ENCODE results near the gene ELK3. TPM values are rescaled to one million over a fixed set of nuclear protein-coding genes. Genes with fewer than 3 reads are reported as not detected.

The ELK3 gene
- polyA plus RNA-seq, 6 donors from 2014 or later, result 12.1 to 20.9 (median 14.8) TPM

DNA sequence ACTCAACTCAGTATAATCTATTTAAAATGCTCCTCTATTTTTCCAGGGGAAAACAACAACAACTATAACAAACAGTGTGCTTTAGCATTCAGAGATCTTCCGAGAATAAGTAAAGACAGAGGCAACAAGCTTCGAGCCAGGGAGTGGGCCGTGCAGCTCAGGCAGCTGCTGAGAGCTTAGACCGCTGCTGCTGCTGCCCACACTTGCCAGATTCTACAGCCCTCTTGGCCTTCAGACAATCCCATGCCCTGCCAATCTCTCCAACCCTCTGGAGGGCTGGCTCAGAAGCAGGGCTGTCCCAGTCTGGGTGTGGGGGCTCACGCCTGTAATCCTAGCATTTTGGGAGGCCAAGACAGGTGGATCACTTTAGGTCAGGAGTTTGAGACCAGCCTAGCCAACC lies 23.4 kb upstream of the ELK3 start:
- no peak for DNase-seq
- no peak overlapping the region for H3K4me3 Mint-ChIP-seq

DNA sequence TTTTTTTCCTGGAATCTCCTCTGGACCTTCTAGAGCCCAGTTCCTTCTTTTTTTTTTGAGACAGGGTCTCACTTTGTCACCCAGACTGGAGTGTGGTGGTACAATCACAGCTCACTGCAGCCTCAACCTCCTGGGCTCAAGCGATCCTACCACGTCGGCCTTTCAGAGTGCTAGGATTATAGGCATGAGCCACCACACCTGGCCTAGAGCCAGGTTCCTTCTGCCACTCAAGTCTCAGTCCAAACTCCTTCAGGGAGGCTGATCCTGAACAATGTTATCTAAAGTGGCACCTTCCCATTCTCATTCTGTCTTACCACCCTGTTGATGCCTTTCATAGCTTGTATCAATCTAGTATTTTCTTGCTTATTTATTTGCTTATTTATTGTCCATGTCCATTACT lies 22.3 kb upstream of the ELK3 start:
- no peak for ATAC-seq (ENCODE audit: low read depth in 2 of 2)
- peaks cover 11 to 19% (median 19%) of the 10 kb centered on the region in 3 donors for H3K4me1 Mint-ChIP-seq
- H3K27ac Mint-ChIP-seq, result no peak overlapping the region
- H3K4me3 Mint-ChIP-seq, result peak overlapping the region in 1 of 8 donors; percentile 39
- peaks cover 0 to 7% (median 2%) of the 10 kb centered on the region in 7 donors for H3K9me3 Mint-ChIP-seq
- H3K36me3 Mint-ChIP-seq, result no peaks in the 10 kb centered on the region
- no peak for DNase-seq
- H3K27me3 Mint-ChIP-seq, result peaks cover 5 to 17% (median 10%) of the 10 kb centered on the region in 3 donors

More for the DNA sequence above, 23.4 kb upstream of the ELK3 start:
- peaks cover 0 to 2% (median 0%) of the 10 kb centered on the region in 7 donors for H3K9me3 Mint-ChIP-seq
- H3K4me1 Mint-ChIP-seq, result peaks cover 10 to 16% (median 12%) of the 10 kb centered on the region in 3 donors
- no peak for ATAC-seq (ENCODE audit: low read depth in 2 of 2)
- H3K27ac Mint-ChIP-seq, result peak overlapping the region in 1 of 6 donors; percentile 12
- peaks cover 5 to 17% (median 10%) of the 10 kb centered on the region in 3 donors for H3K27me3 Mint-ChIP-seq
- H3K36me3 Mint-ChIP-seq, result no peaks in the 10 kb centered on the region

DNA sequence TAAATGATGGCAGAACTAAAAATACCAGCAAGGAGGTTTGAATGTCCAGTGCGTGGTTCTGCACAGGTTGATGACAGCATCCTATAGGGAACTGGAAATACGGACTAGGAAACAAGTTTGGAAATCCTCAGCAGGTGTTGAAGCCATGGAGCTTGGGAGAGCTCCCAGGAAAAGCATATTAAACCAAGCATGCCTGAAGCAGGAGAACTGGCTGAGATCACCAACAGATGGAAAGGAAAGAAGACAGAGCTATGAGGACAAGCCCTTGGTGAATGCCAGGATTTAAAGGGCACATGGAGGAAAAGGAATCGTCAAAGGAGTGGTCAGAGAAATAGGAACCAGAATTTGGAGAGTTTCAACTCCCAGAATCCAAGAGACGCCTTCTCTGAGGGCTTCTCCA lies 21.2 kb upstream of the ELK3 start:
- H3K4me3 Mint-ChIP-seq, result peak overlapping the region in 1 of 8 donors; percentile 32
- no peaks in the 10 kb centered on the region for H3K36me3 Mint-ChIP-seq
- ATAC-seq (ENCODE audit: low read depth in 2 of 2) (no peak), DNase-seq (no peak)
- peaks cover 15 to 25% (median 24%) of the 10 kb centered on the region in 3 donors for H3K4me1 Mint-ChIP-seq
- H3K27ac Mint-ChIP-seq, result no peak overlapping the region
- peaks cover 5 to 17% (median 10%) of the 10 kb centered on the region in 3 donors for H3K27me3 Mint-ChIP-seq
- peaks cover 0 to 10% (median 2%) of the 10 kb centered on the region in 7 donors for H3K9me3 Mint-ChIP-seq

DNA sequence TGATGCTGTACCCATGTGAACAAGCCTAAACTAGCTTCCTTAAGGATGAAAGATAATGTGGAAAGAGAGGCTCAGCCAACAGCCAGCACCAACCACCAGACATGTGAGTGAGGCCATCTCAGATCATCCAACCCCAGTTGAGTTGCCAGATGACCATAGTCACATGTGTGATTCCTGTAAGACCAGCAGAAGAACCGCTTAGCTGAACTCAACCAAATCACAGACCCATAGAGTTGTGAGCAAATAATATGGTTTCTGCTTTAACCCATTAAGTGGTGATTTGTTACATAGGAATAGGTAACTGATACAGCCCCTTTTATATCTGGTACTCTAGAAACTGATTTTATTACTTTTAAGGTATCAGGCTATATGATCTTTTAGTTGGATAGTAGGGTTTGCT lies 17.6 kb upstream of the ELK3 start:
- ATAC-seq (ENCODE audit: low read depth in 2 of 2) (no peak), DNase-seq (no peak)
- peaks cover 0 to 5% of the 10 kb centered on the region in 2 donors for H3K36me3 Mint-ChIP-seq
- H3K4me1 Mint-ChIP-seq, result peaks cover 5 to 13% (median 7%) of the 10 kb centered on the region in 3 donors
- no peak overlapping the region for H3K4me3 Mint-ChIP-seq
- peaks cover 0 to 15% (median 7%) of the 10 kb centered on the region in 7 donors for H3K9me3 Mint-ChIP-seq
- peaks cover 0 to 11% (median 10%) of the 10 kb centered on the region in 3 donors for H3K27me3 Mint-ChIP-seq
- H3K27ac Mint-ChIP-seq, result peak overlapping the region in 2 of 6 donors; percentile 21 to 35

DNA sequence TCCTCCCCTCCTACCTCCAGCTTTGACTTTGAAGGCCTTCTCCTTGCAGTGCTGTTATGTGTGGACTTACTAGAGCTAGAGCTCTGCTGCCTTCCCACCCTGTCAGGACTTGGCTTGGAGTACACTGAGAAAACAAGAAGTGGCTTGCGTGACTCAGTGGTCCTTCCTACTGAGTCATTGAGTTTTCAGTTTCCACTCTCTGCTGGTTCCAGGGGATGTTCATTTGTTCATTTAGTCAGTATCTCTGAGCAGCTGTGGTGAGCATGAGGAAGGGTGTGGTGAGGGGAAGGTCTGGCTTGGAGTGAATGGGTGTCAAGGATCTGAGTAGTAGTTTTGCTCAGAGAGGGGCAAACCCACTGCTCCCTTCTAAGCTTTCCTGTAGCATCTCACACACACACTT lies 17.2 kb upstream of the ELK3 start:
- DNase-seq, result no peak
- peaks cover 0 to 8% (median 8%) of the 10 kb centered on the region in 3 donors for H3K27me3 Mint-ChIP-seq
- H3K4me3 Mint-ChIP-seq, result peak overlapping the region in 3 of 8 donors; percentile 9 to 32 (median 32)
- H3K36me3 Mint-ChIP-seq, result peaks cover 0 to 5% of the 10 kb centered on the region in 2 donors
- peaks cover 5 to 13% (median 7%) of the 10 kb centered on the region in 3 donors for H3K4me1 Mint-ChIP-seq
- peak overlapping the region in 3 of 6 donors; percentile 21 to 92 (median 35) for H3K27ac Mint-ChIP-seq
- peaks cover 0 to 17% (median 7%) of the 10 kb centered on the region in 7 donors for H3K9me3 Mint-ChIP-seq
- no peak for ATAC-seq (ENCODE audit: low read depth in 2 of 2)

DNA sequence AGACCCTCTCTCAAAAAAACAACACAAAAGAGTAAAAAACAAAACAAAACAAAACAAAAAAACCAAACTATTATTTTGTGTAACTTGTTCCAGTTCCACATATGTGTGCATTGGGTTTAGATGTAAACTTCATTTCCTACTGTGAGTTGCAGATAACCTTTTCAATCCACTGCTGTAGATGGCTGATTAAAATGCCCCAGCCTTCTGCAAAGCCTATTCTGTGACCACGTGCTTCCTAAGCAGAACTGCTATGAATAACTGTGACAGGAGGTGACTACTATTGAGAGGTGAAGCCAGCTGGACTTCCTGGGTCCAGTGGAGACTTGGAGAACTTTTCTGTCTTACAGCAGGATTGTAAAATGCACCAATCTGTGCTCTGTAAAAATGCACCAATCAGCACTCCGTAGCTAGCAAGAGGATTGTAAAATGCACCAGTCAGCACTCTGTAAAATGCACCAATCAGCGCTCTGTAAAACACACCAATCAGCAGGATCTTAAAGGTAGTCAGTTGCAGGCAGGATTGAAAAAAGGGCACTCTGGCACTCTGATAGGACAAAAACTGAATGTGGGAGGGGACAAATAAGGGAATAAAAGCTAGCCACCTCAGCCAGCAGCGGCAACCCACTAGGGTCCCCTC lies 10.3 kb upstream of the ELK3 start:
- DNase-seq (no peak), ATAC-seq (ENCODE audit: low read depth in 2 of 2) (no peak)
- H3K9me3 Mint-ChIP-seq, result peaks cover 0 to 9% (median 7%) of the 10 kb centered on the region in 7 donors
- H3K4me1 Mint-ChIP-seq, result peaks cover 17 to 30% (median 21%) of the 10 kb centered on the region in 3 donors
- H3K36me3 Mint-ChIP-seq, result peaks cover 0 to 5% of the 10 kb centered on the region in 2 donors
- peak overlapping the region in 1 of 6 donors; percentile 47 for H3K27ac Mint-ChIP-seq
- H3K4me3 Mint-ChIP-seq, result no peak overlapping the region
- H3K27me3 Mint-ChIP-seq, result no peaks in the 10 kb centered on the region

DNA sequence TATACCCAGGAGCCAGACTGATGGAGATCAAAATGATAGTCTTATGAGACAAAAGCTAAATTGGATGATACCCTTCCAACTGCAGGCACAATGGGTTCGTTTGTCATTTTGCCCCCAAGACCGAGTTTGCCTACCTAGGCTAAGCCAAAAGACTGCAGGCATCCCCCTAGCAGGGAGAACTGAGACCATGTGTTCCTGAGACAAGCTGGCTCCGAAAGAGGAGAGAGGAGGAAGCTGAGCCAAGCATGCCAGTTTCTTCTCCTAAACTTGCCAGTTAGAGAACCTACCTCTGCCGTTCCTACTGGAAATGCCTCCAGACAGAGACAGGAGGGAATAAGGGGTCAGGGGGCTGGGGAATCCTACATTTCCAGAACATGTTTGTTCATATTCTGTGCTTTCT lies 8.3 kb upstream of the ELK3 start:
- Mint-ChIP-seq H3K27me3 (no peaks in the 10 kb centered on the region), H3K4me3 (peak overlapping the region in 1 of 8 donors; percentile 42), H3K4me1 (peaks cover 32 to 50% (median 36%) of the 10 kb centered on the region in 3 donors), H3K36me3 (peaks cover 0 to under 1% of the 10 kb centered on the region in 2 donors), H3K9me3 (peaks cover 0 to 4% (median under 1%) of the 10 kb centered on the region in 7 donors), H3K27ac (no peak overlapping the region)
- no peak for DNase-seq
- ATAC-seq (ENCODE audit: low read depth in 2 of 2), result no peak

DNA sequence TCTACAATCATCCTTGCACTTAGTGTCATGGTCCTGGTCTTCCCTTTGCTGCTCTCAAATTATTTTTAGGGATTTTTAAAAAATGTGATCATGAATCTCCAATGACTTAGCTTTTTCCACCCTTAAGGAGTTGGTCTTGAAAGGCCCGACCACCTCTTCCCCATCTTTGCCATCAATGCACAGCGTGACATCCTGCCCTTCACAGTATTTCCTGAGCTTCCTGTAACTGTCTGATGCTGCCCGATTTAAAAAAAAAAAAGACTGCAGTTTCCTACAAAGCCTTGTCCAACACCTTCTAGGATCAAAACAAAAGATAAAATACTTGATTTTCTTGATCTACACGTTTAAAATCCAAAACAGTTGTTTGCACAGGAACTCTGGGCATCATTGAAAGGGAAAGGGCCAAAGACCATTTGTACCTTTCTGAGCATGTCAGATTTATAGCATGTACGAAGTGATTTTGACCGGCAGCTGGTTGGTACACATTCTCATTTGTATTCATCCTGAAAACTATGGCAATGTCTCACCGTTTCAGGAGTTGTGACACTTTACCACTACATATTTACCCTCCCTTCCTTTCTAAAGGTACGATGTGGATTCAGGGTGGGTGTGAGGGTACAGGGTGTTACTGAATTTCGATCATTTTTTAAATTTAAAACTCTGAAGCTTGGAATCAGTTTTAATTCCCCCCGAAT lies 7.4 kb upstream of the ELK3 start:
- H3K27ac Mint-ChIP-seq, result peak overlapping the region in 2 of 6 donors; percentile 24 to 64
- H3K36me3 Mint-ChIP-seq, result no peaks in the 10 kb centered on the region
- no peak for ATAC-seq (ENCODE audit: low read depth in 2 of 2)
- DNase-seq, result no peak
- no peaks in the 10 kb centered on the region for H3K27me3 Mint-ChIP-seq
- H3K4me3 Mint-ChIP-seq, result peak overlapping the region in 1 of 8 donors; percentile 39
- peaks cover 0 to 3% (median 0%) of the 10 kb centered on the region in 7 donors for H3K9me3 Mint-ChIP-seq
- peaks cover 32 to 54% (median 37%) of the 10 kb centered on the region in 3 donors for H3K4me1 Mint-ChIP-seq

DNA sequence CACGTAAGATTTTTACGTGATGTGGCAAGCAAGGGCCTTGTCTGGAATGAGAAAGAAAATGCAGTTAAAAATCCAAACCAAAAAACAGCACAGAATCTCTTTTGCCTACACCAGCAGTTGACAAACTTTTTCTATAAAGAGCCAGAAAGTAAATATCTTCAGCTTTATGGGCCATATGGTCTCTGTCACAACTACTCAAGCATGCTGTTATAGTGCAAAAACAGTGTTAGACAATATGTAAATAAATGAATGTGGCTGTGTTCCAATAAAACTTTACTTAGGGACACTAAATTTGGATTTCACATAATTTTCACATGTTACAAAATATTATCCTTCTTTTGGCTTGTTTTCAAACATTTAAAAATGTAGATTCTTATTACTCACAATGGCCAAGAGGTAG lies 6.2 kb upstream of the ELK3 start:
- Mint-ChIP-seq H3K4me3 (no peak overlapping the region), H3K27ac (peak overlapping the region in 1 of 6 donors; percentile 61), H3K9me3 (peaks cover 0 to 3% (median 0%) of the 10 kb centered on the region in 7 donors), H3K27me3 (no peaks in the 10 kb centered on the region), H3K4me1 (peaks cover 41 to 66% (median 44%) of the 10 kb centered on the region in 3 donors), H3K36me3 (no peaks in the 10 kb centered on the region)
- no peak for ATAC-seq (ENCODE audit: low read depth in 2 of 2)
- no peak for DNase-seq

DNA sequence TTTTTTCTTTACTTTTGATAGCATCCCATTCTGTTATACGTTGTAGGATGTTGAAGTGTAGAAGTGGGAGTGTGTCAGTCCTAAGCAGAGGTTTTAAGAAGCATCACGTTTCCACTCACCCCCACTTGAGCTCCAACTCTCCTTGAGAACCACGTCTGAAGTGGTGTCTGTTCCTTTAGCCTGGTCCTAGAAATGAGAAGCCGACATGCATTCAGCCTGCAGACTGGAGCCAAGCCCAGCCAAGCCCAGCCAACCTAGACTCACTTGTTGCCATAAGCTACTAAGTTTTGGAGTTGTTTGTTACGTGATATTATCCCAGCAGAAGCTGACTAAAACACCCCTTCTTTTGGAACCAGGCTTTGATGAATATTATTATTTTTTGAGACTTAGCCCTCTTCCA lies 4.4 kb upstream of the ELK3 start:
- H3K27me3 Mint-ChIP-seq, result no peaks in the 10 kb centered on the region
- no peak for ATAC-seq (ENCODE audit: low read depth in 2 of 2)
- peaks cover 0 to 8% of the 10 kb centered on the region in 2 donors for H3K36me3 Mint-ChIP-seq
- no peaks in the 10 kb centered on the region for H3K9me3 Mint-ChIP-seq
- DNase-seq, result no peak
- H3K4me3 Mint-ChIP-seq, result peak overlapping the region in 5 of 8 donors; percentile 13 to 78 (median 64)
- peak overlapping the region in 3 of 6 donors; percentile 17 to 90 (median 75) for H3K27ac Mint-ChIP-seq
- H3K4me1 Mint-ChIP-seq, result peaks cover 45 to 71% (median 48%) of the 10 kb centered on the region in 3 donors

DNA sequence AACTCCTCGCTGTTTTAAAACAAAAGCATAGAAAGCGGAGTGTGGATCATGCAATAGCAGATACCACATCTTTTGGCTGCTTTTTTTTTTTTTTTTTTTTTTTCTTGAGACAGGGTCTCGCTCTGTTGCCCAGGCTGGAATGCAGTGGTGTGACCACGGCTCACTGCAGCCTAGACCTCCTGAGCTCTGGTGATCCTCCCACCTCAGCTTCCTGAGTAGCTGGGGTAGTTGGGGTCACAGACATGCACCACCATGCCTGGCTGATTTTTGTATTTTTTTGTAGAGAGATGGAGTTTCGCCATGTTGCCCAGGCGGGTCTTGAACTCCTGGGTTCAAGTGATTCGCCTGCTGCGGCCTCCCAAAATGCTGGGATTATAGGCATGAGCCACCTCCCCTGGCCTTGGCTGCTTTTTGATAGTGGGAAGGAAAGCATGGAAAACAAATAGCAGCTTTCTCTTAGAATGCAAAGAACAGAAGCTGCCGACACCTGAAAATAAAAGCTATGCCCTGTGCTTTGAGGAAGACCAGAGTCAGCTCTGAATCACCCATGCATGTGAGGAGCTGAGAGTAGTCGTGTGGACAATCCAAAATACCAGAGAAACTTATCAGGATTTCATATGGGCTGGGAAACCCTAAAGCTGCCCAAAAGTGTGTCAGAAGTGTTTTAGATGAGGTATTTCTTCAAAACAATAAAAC lies 3.6 kb upstream of the ELK3 start:
- no peak for DNase-seq
- H3K4me3 Mint-ChIP-seq, result peak overlapping the region; percentile 52 to 83 (median 74)
- peak overlapping the region; percentile 78 to 93 (median 89) for H3K27ac Mint-ChIP-seq
- peaks cover 0 to 8% of the 10 kb centered on the region in 2 donors for H3K36me3 Mint-ChIP-seq
- H3K27me3 Mint-ChIP-seq, result no peaks in the 10 kb centered on the region
- peaks cover 48 to 72% (median 53%) of the 10 kb centered on the region in 3 donors for H3K4me1 Mint-ChIP-seq
- no peaks in the 10 kb centered on the region for H3K9me3 Mint-ChIP-seq
- peak; percentile 16 to 34 for ATAC-seq (ENCODE audit: low read depth in 2 of 2)

DNA sequence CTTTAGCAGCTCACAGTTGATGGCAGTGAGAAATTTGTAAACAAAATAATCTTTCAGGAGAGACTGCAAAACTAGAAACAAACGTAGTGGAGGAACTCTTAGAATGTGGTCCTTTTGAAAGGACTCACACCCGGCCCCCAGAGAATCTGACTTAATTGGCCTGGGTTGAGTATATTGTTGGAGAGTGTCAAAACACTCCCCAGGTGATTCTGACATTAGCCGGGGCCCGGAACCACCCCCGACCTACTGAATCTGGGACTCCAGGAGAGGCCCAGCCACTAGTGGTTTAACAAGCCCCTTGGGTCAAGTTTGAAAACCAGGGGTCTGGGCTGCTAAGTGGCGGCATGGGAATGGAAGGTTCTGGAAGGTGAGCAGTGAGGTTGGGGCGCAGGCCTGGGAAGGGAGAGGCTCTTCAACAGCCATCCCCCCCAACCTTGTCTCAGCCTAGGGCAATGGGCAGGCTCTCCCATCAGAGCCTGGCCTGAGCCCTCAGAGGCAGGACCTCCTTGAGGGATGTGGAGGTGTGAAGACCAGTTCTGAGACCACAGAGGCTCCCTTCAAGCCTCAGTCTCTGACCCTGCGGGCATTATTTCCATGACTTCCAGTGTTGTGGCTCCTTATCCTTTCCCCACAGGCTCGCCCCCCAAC lies 1.1 kb upstream of the ELK3 start:
- H3K27me3 Mint-ChIP-seq, result no peaks in the 10 kb centered on the region
- DNase-seq, result no peak
- peak overlapping the region; percentile 90 to 100 (median 92) for H3K27ac Mint-ChIP-seq
- H3K4me3 Mint-ChIP-seq, result peak overlapping the region; percentile 68 to 97 (median 88)
- H3K4me1 Mint-ChIP-seq, result peaks cover 40 to 69% (median 48%) of the 10 kb centered on the region in 3 donors
- no peak for ATAC-seq (ENCODE audit: low read depth in 2 of 2)
- H3K36me3 Mint-ChIP-seq, result peaks cover 0 to 8% of the 10 kb centered on the region in 2 donors
- no peaks in the 10 kb centered on the region for H3K9me3 Mint-ChIP-seq

DNA sequence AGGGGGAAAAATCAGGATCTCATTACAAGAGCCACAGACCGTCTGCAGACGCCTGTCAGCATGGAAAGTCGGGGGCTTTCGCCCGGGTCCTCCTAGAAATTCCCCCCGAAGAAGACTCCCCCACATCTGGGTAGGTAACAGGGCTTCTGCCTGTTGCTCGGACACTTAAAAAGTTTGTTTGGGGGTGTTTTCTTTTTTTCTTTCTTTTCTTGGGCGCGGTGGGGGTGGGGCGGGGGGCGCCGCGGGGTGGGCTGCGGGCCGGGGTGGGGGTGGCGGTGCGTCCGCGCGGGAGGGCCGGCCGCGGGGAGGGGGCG lies 358 bp downstream of the ELK3 start:
- DNase-seq (no peak), ATAC-seq (ENCODE audit: low read depth in 2 of 2) (peak; percentile 10 to 17)
- Mint-ChIP-seq H3K36me3 (peaks cover 0 to 8% of the 10 kb centered on the region in 2 donors), H3K9me3 (no peaks in the 10 kb centered on the region), H3K4me1 (peaks cover 49 to 76% (median 61%) of the 10 kb centered on the region in 3 donors), H3K4me3 (peak overlapping the region; percentile 88 to 100 (median 98)), H3K27ac (peak overlapping the region; percentile 72 to 100 (median 99)), H3K27me3 (no peaks in the 10 kb centered on the region)

Measured in naive B cell (primary cell).